ENCODE measurements around the gene LNX2. TPM values are rescaled to one million over a fixed set of nuclear protein-coding genes. Genes with fewer than 3 reads are reported as not detected.

LNX2 gene
- total RNA-seq, 2 experiments from 2014 or later = 6.8 to 9.7 TPM

GRCh38 chr13:27526516-27526915 lies 93.8 kb downstream of the LNX2 start:
- POLR2A ChIA-PET = no interaction called here
- H3K4me3 ChIP-seq (ENCODE audit: low read depth, low read length, poor library complexity, severe bottlenecking) = no peak overlapping the region
- no peaks in the 10 kb centered on the region for H3K9me3 ChIP-seq (ENCODE audit: low read length)
- TF ChIP-seq EZH2phosphoT487 (IDR thresholded peaks at IDR 0.05; ENCODE audit: borderline replicate concordance, low read depth, low read length) = no peak
- TF ChIP-seq, protein P1, sequence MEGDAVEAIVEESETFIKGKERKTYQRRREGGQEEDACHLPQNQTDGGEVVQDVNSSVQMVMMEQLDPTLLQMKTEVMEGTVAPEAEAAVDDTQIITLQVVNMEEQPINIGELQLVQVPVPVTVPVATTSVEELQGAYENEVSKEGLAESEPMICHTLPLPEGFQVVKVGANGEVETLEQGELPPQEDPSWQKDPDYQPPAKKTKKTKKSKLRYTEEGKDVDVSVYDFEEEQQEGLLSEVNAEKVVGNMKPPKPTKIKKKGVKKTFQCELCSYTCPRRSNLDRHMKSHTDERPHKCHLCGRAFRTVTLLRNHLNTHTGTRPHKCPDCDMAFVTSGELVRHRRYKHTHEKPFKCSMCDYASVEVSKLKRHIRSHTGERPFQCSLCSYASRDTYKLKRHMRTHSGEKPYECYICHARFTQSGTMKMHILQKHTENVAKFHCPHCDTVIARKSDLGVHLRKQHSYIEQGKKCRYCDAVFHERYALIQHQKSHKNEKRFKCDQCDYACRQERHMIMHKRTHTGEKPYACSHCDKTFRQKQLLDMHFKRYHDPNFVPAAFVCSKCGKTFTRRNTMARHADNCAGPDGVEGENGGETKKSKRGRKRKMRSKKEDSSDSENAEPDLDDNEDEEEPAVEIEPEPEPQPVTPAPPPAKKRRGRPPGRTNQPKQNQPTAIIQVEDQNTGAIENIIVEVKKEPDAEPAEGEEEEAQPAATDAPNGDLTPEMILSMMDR (conservative IDR thresholded peaks at IDR 0.05; ENCODE audit: low read length) = no peak
- no peaks in the 10 kb centered on the region for H3K36me3 ChIP-seq (ENCODE audit: insufficient read depth, low read length)
- no peaks in the 10 kb centered on the region for H3K79me2 ChIP-seq (ENCODE audit: insufficient read depth, low read depth, low read length)
- H3K4me2 ChIP-seq (ENCODE audit: low read length) = no peak overlapping the region
- BruUV-seq (replicated peaks) = no TSS peak
- H3K4me1 ChIP-seq (ENCODE audit: insufficient read depth, low read length, poor library complexity, severe bottlenecking) = no peaks in the 10 kb centered on the region
- DNase-seq (ENCODE audit: low spot score) = no peak
- intact Hi-C loops (cut with micrococcal nuclease; ENCODE audit: unreplicated experiment) = loop anchor here (10.0 kb wide), 1 partner anchor 152 kb away; no protein-coding TSS in a partner anchor
- CTCF ChIA-PET (ENCODE audit: unreplicated experiment) = no interaction called here
- H3K9me2 ChIP-seq (ENCODE audit: insufficient read depth, low read length) = no peaks in the 10 kb centered on the region
- no peaks in the 10 kb centered on the region for H4K20me1 ChIP-seq (ENCODE audit: insufficient read depth, low read length)
- H3K27ac ChIP-seq (ENCODE audit: low read depth, low read length, poor library complexity, severe bottlenecking) = no peak overlapping the region
- no peak overlapping the region for H2AFZ ChIP-seq (ENCODE audit: low read length)

- intact Hi-C loops (cut with micrococcal nuclease; ENCODE audit: unreplicated experiment) = loop anchor here (10.0 kb wide), 1 partner anchor 150 kb away; no protein-coding TSS in a partner anchor
- no peak overlapping the region for H3K27ac ChIP-seq (ENCODE audit: low read depth, low read length, poor library complexity, severe bottlenecking)
- no TSS peak for BruUV-seq (replicated peaks)
Observed at GRCh38 chr13:27524981-27525975, 95.1 kb downstream of the LNX2 start.

More at GRCh38 chr13:27524981-27525975, 95.1 kb downstream of the LNX2 start:
- Histone ChIP-seq H3K9me3 (ENCODE audit: low read length) (no peaks in the 10 kb centered on the region), H3K4me1 (ENCODE audit: insufficient read depth, low read length, poor library complexity, severe bottlenecking) (no peaks in the 10 kb centered on the region), H3K4me3 (ENCODE audit: low read depth, low read length, poor library complexity, severe bottlenecking) (no peak overlapping the region), H2AFZ (ENCODE audit: low read length) (no peak overlapping the region), H3K9me2 (ENCODE audit: insufficient read depth, low read length) (no peaks in the 10 kb centered on the region), H3K36me3 (ENCODE audit: insufficient read depth, low read length) (no peaks in the 10 kb centered on the region), H3K4me2 (ENCODE audit: low read length) (no peak overlapping the region), H3K79me2 (ENCODE audit: insufficient read depth, low read depth, low read length) (no peaks in the 10 kb centered on the region), H4K20me1 (ENCODE audit: insufficient read depth, low read length) (no peaks in the 10 kb centered on the region)
- DNase-seq (ENCODE audit: low spot score) = no peak
- POLR2A ChIA-PET = no interaction called here
- CTCF ChIA-PET (ENCODE audit: unreplicated experiment) = no interaction called here
- TF ChIP-seq EZH2phosphoT487 (IDR thresholded peaks at IDR 0.05; ENCODE audit: borderline replicate concordance, low read depth, low read length) = no peak
- TF ChIP-seq, protein P1 (conservative IDR thresholded peaks at IDR 0.05; ENCODE audit: low read length) = no peak

Data from OCI-LY7 (cell line).